ENCODE measurements around the gene HOXB2.

The HOXB2 gene

GRCh38 chr17:48565022-48565554 lies 20.2 kb upstream of the HOXB2 start:
- DNase-seq: no peak

- DNase-seq: no peak
These were observed 19.5 kb upstream of the HOXB2 start for GRCh38 chr17:48564188-48565021.

GRCh38 chr17:48563867-48564187 lies 18.9 kb upstream of the HOXB2 start:
- DNase-seq: no peak

- DNase-seq: no peak
These were observed 18.5 kb upstream of the HOXB2 start for GRCh38 chr17:48563385-48563838.

GRCh38 chr17:48562934-48563333 lies 18.0 kb upstream of the HOXB2 start:
- DNase-seq: no peak

- no peak for DNase-seq
These were observed 17.2 kb upstream of the HOXB2 start for GRCh38 chr17:48561884-48562810.

- DNase-seq: no peak
These were observed 15.2 kb upstream of the HOXB2 start for GRCh38 chr17:48559840-48560817.

GRCh38 chr17:48559122-48559839 lies 14.4 kb upstream of the HOXB2 start:
- DNase-seq: no peak

GRCh38 chr17:48558831-48559121 lies 13.9 kb upstream of the HOXB2 start:
- no peak for DNase-seq

GRCh38 chr17:48558057-48558830 lies 13.3 kb upstream of the HOXB2 start:
- no peak for DNase-seq

- DNase-seq: no peak
These were observed 11.9 kb upstream of the HOXB2 start for GRCh38 chr17:48556576-48557401.

- no peak for DNase-seq
These were observed 11.3 kb upstream of the HOXB2 start for GRCh38 chr17:48556229-48556575.

GRCh38 chr17:48555258-48556228 lies 10.6 kb upstream of the HOXB2 start:
- no peak for DNase-seq

- peak; percentile 80 for DNase-seq
These were observed 9.7 kb upstream of the HOXB2 start for GRCh38 chr17:48554412-48555257.

GRCh38 chr17:48553826-48554225 lies 8.9 kb upstream of the HOXB2 start:
- no peak for DNase-seq

- DNase-seq: no peak
These were observed 8.3 kb upstream of the HOXB2 start for GRCh38 chr17:48553190-48553547.

- peak; percentile 70 for DNase-seq
These were observed 7.7 kb upstream of the HOXB2 start for GRCh38 chr17:48552466-48553189.
